Mesenchymal stem cell (in vitro differentiated cells and primary cell): Measurements from ENCODE around the gene NUDT13. TPM values are rescaled to one million over a fixed set of nuclear protein-coding genes. Genes with fewer than 3 reads are reported as not detected.

ENCODE experiments used
- DNase-seq: peaks from one replicate; pipeline ENCODE4 v3.0.0-alpha.2; 2013
- H2AFZ ChIP-seq: one replicate; pipeline ENCODE4 v1.6.1; 2013; ENCODE audit warnings: low read depth, mild to moderate bottlenecking, control low read depth, inconsistent platforms, low read length, moderate library complexity
- H2AK5ac ChIP-seq: 2 replicates; pipeline ENCODE4 v1.6.1; 2013; ENCODE audit warnings: low read length, moderate library complexity, mild to moderate bottlenecking, inconsistent platforms; ENCODE audit not compliant: severe bottlenecking
- H2BK120ac ChIP-seq: one replicate; pipeline ENCODE4 v1.6.1; 2013; ENCODE audit warnings: low read depth, mild to moderate bottlenecking, inconsistent platforms, low read length, moderate library complexity
- H2BK12ac ChIP-seq, 2 experiments: one replicate each; pipeline ENCODE4 v1.6.1; 2013; ENCODE audit warnings: inconsistent platforms in 2 of 2, low read length in 2 of 2, mild to moderate bottlenecking in 2 of 2, moderate library complexity in 2 of 2, control low read depth in 1 of 2
- H2BK15ac ChIP-seq: one replicate; pipeline ENCODE4 v1.6.1; 2013; ENCODE audit warnings: mild to moderate bottlenecking, low read depth, inconsistent platforms; ENCODE audit not compliant: poor library complexity, severe bottlenecking
- H2BK5ac ChIP-seq: 2 replicates; pipeline ENCODE4 v1.6.1; 2013; ENCODE audit warnings: low read depth, mild to moderate bottlenecking, low read length, control low read depth, inconsistent platforms; ENCODE audit not compliant: poor library complexity, severe bottlenecking
- H3K14ac ChIP-seq, 2 experiments: one replicate each; pipeline ENCODE4 v1.6.1; 2013; ENCODE audit warnings: inconsistent platforms in 2 of 2, low read length in 2 of 2, control low read depth in 1 of 2, mild to moderate bottlenecking in 1 of 2, moderate library complexity in 1 of 2
- H3K18ac ChIP-seq, 2 experiments: one replicate each; pipeline ENCODE4 v1.6.1; 2013; ENCODE audit warnings: inconsistent platforms in 2 of 2, low read length in 2 of 2, control low read depth in 1 of 2, low read depth in 1 of 2, mild to moderate bottlenecking in 1 of 2
- H3K23ac ChIP-seq, 2 experiments: one replicate each; pipeline ENCODE4 v1.6.1; 2013; ENCODE audit warnings: inconsistent platforms in 2 of 2, low read length in 2 of 2, mild to moderate bottlenecking in 2 of 2, moderate library complexity in 2 of 2, control low read depth in 1 of 2
- H3K27ac ChIP-seq: 2 replicates; pipeline ENCODE4 v1.5.1; 2013; ENCODE audit warnings: mild to moderate bottlenecking, moderate library complexity, low read length, control low read depth, inconsistent platforms; ENCODE audit not compliant: poor library complexity, severe bottlenecking
- H3K27me3 ChIP-seq, 2 experiments: 2 replicates each; pipeline versions ENCODE4 v1.6.1 to v1.7.0; 2013; ENCODE audit warnings: low read length in 2 of 2, mild to moderate bottlenecking in 2 of 2, moderate library complexity in 2 of 2, control low read depth in 1 of 2, inconsistent platforms in 1 of 2; ENCODE audit not compliant: control insufficient read depth in 1 of 2, insufficient read depth in 1 of 2
- H3K36me3 ChIP-seq, 2 experiments: 2 replicates each; pipeline versions ENCODE4 v1.6.1 to v1.7.0; 2013; ENCODE audit warnings: low read length in 2 of 2, control low read depth in 1 of 2, inconsistent platforms in 1 of 2, low read depth in 1 of 2, mild to moderate bottlenecking in 1 of 2; ENCODE audit not compliant: insufficient read depth in 2 of 2, control insufficient read depth in 1 of 2
- H3K4ac ChIP-seq, 2 experiments: one replicate each; pipeline ENCODE4 v1.6.1; 2013; ENCODE audit warnings: inconsistent platforms in 2 of 2, low read length in 2 of 2, mild to moderate bottlenecking in 2 of 2, moderate library complexity in 2 of 2, control low read depth in 1 of 2, low read depth in 1 of 2
- H3K4me1 ChIP-seq: 2 replicates; pipeline ENCODE4 v1.6.1; 2013; ENCODE audit warnings: low read depth, low read length, control low read depth; ENCODE audit not compliant: control insufficient read depth, insufficient read depth
- H3K4me2 ChIP-seq: 2 replicates; pipeline ENCODE4 v1.6.1; 2013; ENCODE audit warnings: low read length, mild to moderate bottlenecking, inconsistent platforms; ENCODE audit not compliant: poor library complexity, severe bottlenecking
- H3K4me3 ChIP-seq, 2 experiments: 2 replicates each; pipeline versions ENCODE4 v1.5.1 to v1.7.0; 2013; ENCODE audit warnings: low read length in 2 of 2, mild to moderate bottlenecking in 2 of 2, control low read depth in 1 of 2, low read depth in 1 of 2; ENCODE audit not compliant: insufficient read depth in 1 of 2
- H3K79me1 ChIP-seq: replicated peaks from 2 replicates; pipeline ENCODE4 v1.6.1; 2013; ENCODE audit warnings: mild to moderate bottlenecking, control low read depth, low read length, inconsistent platforms; ENCODE audit not compliant: poor library complexity, severe bottlenecking
- H3K9ac ChIP-seq: 2 replicates; pipeline ENCODE4 v1.7.0; 2013; ENCODE audit warnings: mild to moderate bottlenecking, low read length, moderate library complexity
- H3K9me3 ChIP-seq: 2 replicates; pipeline ENCODE4 v1.7.0; 2013; ENCODE audit warnings: mild to moderate bottlenecking, low read length; ENCODE audit not compliant: control insufficient read depth
- H4K8ac ChIP-seq: one replicate; pipeline ENCODE4 v1.6.1; 2013; ENCODE audit warnings: inconsistent platforms, mild to moderate bottlenecking, low read length, moderate library complexity
- H4K91ac ChIP-seq: one replicate; pipeline ENCODE4 v1.6.1; 2013; ENCODE audit warnings: mild to moderate bottlenecking, low read length, inconsistent platforms
- WGBS: methylation state at CpG from one replicate; pipeline ENCODE4 v1.1.7; 2013; ENCODE audit warnings: mixed read lengths; 5-methylcytosine and 5-hydroxymethylcytosine counted together
- small RNA-seq: library from polyadenylated mRNA; stranded (forward); fragments of <200 nt; extraction: miRNeasy Mini kit (QIAGEN cat#:217004); gene quantifications from one replicate; pipeline ENCODE3, GENCODE V24; 2013; ENCODE audit warnings: low read depth

The NUDT13 gene

DNA sequence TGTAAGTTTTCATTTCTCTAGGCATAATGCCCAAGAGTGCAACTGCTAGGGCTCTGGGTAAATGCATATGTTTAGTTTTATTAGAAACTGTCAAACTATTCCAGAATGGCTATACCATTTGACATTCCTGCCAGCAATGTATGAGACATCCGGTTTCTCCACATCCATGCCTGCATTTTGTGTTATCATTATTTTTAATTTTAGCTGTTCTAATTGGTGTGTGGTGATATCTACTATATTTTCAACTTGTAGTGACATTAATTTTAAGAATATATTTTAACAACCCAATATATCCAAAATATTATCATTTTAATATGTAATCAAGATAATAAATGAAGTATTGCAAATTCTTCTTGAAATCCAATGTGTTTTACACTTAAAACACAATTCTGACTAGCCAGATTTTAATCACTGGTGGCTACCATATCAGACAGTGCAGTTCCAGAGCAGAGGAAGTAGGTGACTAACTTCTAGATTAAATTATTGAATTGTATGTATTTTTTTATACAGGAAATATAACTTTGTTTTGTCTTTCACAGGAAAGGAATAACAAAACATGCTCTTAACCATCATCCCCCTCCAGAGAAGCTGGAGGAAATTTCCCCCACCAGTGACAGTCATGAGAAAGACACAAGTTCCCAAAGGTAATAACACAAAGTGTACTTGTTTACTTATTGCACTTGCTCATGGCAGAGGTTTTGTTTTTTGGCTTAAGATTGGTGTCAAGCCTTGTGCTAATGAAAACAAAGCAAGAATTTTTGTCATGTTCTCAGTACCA is 64.1 kb downstream of the NUDT13 start:
- DNase-seq: no peak
- H3K4ac ChIP-seq: no peak overlapping the region
- H2AK5ac ChIP-seq: no peak overlapping the region
- H3K4me1 ChIP-seq: no peaks in the 10 kb centered on the region
- no peak overlapping the region for H4K91ac ChIP-seq
- H2BK5ac ChIP-seq: no peak overlapping the region
- H3K18ac ChIP-seq: no peak overlapping the region
- no peak overlapping the region for H3K4me3 ChIP-seq
- H4K8ac ChIP-seq: no peak overlapping the region
- WGBS: no CpG with 5 or more reads among the region's 1 CpG
- no peak overlapping the region for H3K14ac ChIP-seq
- H3K27ac ChIP-seq: no peak overlapping the region
- no peak overlapping the region for H2AFZ ChIP-seq
- H3K79me1 ChIP-seq: peaks cover 9% of the 10 kb centered on the region
- no peak overlapping the region for H2BK120ac ChIP-seq
- no peaks in the 10 kb centered on the region for H3K9me3 ChIP-seq
- peaks cover 18 to 48% of the 10 kb centered on the region in 2 experiments for H3K36me3 ChIP-seq
- no peak overlapping the region for H3K23ac ChIP-seq
- H3K27me3 ChIP-seq: no peaks in the 10 kb centered on the region
- H2BK12ac ChIP-seq: no peak overlapping the region
- H3K9ac ChIP-seq: no peak overlapping the region
- H2BK15ac ChIP-seq: no peak overlapping the region
- no peak overlapping the region for H3K4me2 ChIP-seq

Small RNA genes lying within 50 kb of the gene (small RNA-seq; reads per million reads assigned to genes)
- gene RF00019 (not detected), gene SNORA11F (not detected)
